Naive thymus-derived CD4-positive, alpha-beta T cell (primary cell): ENCODE measurements around the gene CCDC85B. TPM values are rescaled to one million over a fixed set of nuclear protein-coding genes. Genes with fewer than 3 reads are reported as not detected.
"Not testable (repeated sequence)": the region's sequence is repeated elsewhere in the genome, so short reads cannot be mapped to it uniquely, and the experiment has no call there.

ENCODE experiments used
- ATAC-seq: fragments of 150-1000 bp; cut with Tn5 transposase; 2 replicates; pipeline ENCODE4 v1.10.0; 2021; ENCODE audit warnings: mild to moderate bottlenecking, moderate library complexity
- CTCF ChIA-PET: fragments of 350-600 bp; sonication (Branson Sonifier 250); formaldehyde crosslinking; loops from one replicate; lab custom pipeline; 2021; ENCODE audit warnings: antibody characterized with exemption; lab: Charles Lee
- POLR2A ChIA-PET: fragments of 350-600 bp; sonication (Branson Sonifier 250); formaldehyde crosslinking; loops from one replicate; lab custom pipeline; 2021; ENCODE audit warnings: antibody characterized with exemption, inconsistent platforms; lab: Charles Lee
- DNase-seq, 9 donors: peaks; one replicate each; pipeline versions ENCODE4 v3.0.0 to v3.0.0-alpha.2; 2020 to 2022; ENCODE audit warnings: mixed read lengths in 1 of 9
- H3K27ac ChIP-seq: one replicate; pipeline ENCODE4 v1.7.0; 2013; ENCODE audit warnings: mild to moderate bottlenecking, low read depth, low read length, moderate library complexity
- H3K27me3 ChIP-seq, 2 donors: one replicate each; pipeline ENCODE4 v1.7.0; 2013; ENCODE audit warnings: low read length in 2 of 2, mild to moderate bottlenecking in 2 of 2, moderate library complexity in 2 of 2; ENCODE audit not compliant: control insufficient read depth in 2 of 2, insufficient read depth in 2 of 2
- H3K36me3 ChIP-seq, 3 experiments: 1 replicate in 2 of 3; 2 replicates in 1 of 3; pipeline ENCODE4 v1.7.0; 2013; ENCODE audit warnings: low read length in 3 of 3, mild to moderate bottlenecking in 3 of 3, moderate library complexity in 1 of 3; ENCODE audit not compliant: insufficient read depth in 3 of 3, control insufficient read depth in 2 of 3
- H3K4me1 ChIP-seq, 2 donors: one replicate each; pipeline ENCODE4 v1.7.0; 2013; ENCODE audit warnings: low read length in 2 of 2, mild to moderate bottlenecking in 2 of 2, moderate library complexity in 1 of 2; ENCODE audit not compliant: control insufficient read depth in 2 of 2, insufficient read depth in 2 of 2
- H3K4me3 ChIP-seq: 2 replicates; pipeline ENCODE4 v1.7.0; 2013; ENCODE audit warnings: mild to moderate bottlenecking, low read length
- H3K9me3 ChIP-seq, 3 experiments: 1 replicate in 2 of 3; 2 replicates in 1 of 3; pipeline ENCODE4 v1.7.0; 2013; ENCODE audit warnings: low read length in 3 of 3; ENCODE audit not compliant: control insufficient read depth in 2 of 3
- H3K27ac Mint-ChIP-seq, 9 donors: one replicate each; pipeline ENCODE4 v1.8.0; 2020 to 2022; ENCODE audit warnings: mixed read lengths in 9 of 9, mild to moderate bottlenecking in 8 of 9, moderate library complexity in 5 of 9, inconsistent platforms in 2 of 9
- H3K27me3 Mint-ChIP-seq, 5 donors: one replicate each; pipeline ENCODE4 v1.8.0; 2021 to 2022; ENCODE audit warnings: mixed read lengths in 5 of 5, mild to moderate bottlenecking in 1 of 5
- H3K36me3 Mint-ChIP-seq, 5 donors: one replicate each; pipeline ENCODE4 v1.8.0; 2020 to 2022; ENCODE audit warnings: mixed read lengths in 5 of 5, mild to moderate bottlenecking in 3 of 5, inconsistent platforms in 1 of 5
- H3K4me1 Mint-ChIP-seq, 7 donors: one replicate each; pipeline ENCODE4 v1.8.0; 2020 to 2022; ENCODE audit warnings: mixed read lengths in 7 of 7, mild to moderate bottlenecking in 3 of 7, inconsistent platforms in 1 of 7
- H3K4me3 Mint-ChIP-seq, 10 donors: one replicate each; pipeline ENCODE4 v1.8.0; 2020 to 2022; ENCODE audit warnings: mild to moderate bottlenecking in 10 of 10, mixed read lengths in 10 of 10, moderate library complexity in 6 of 10, inconsistent platforms in 2 of 10
- H3K9me3 Mint-ChIP-seq, 11 donors: one replicate each; pipeline ENCODE4 v1.8.0; 2020 to 2022; ENCODE audit warnings: mixed read lengths in 11 of 11, mild to moderate bottlenecking in 4 of 11, inconsistent platforms in 1 of 11, moderate library complexity in 1 of 11
- intact Hi-C, 2 donors: fragments of 100-400 bp; cut with micrococcal nuclease; formaldehyde crosslinking; loops; one replicate each; pipeline ENCODE4 v1.15.1; 2023
- polyA plus RNA-seq, 2 donors: library from polyadenylated mRNA; unstranded; fragments of 300-500 nt; fragmentation: Illumina TruSeq; gene quantifications; one replicate each; pipeline ENCODE4 v1.2.3, GENCODE V29; 2021
- total RNA-seq, 6 experiments: library from RNA in 5 of 6; stranded (reverse) in 5 of 6; gene quantifications; 1 replicate in 5 of 6; 2 replicates in 1 of 6; pipeline ENCODE4 v1.2.3 and lab custom pipeline; 2021 to 2026

The CCDC85B gene
- total and polyA plus RNA-seq, 7 experiments from 2014 or later = 21.1 to 85.0 (median 27.4) TPM

DNA sequence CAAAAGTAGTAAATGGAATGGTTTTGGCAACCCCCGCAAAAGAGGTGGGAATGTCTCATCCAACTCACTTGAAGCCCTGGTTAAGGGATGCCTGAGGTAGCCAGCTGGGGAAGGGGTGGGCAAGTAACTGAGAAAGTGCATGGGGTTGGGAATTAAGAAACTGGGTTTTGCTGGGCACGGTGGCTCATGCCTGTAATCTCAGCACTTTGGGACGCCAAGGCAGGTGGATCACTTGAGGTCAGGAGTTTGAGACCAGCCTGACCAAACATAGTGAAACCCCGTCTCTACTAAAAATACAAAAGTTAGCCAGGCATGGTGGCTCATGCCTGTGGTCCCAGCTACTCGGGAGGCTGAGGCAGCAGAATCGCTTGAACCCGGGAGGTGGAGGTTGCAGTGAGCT is 41.8 kb upstream of the CCDC85B start:
- H3K36me3 ChIP-seq = peaks cover 6 to 30% (median 10%) of the 10 kb centered on the region in 3 experiments
- ChIA-PET POLR2A (interaction anchor here (0.7 to 1.8 kb wide), 6 partner anchors 8 to 188 kb away, joined by 3 to 5 read pairs (median 4); partner anchors contain the start of gene SNX32), CTCF (interaction anchor here (0.6 to 1.2 kb wide), 2 partner anchors 31 to 108 kb away, joined by 3 read pairs; no protein-coding TSS in a partner anchor)
- intact Hi-C loops, H3K9me3 Mint-ChIP-seq, DNase-seq, H3K4me3 Mint-ChIP-seq, H3K4me1 ChIP-seq, H3K27me3 ChIP-seq, ATAC-seq, H3K27ac ChIP-seq, H3K4me3 ChIP-seq, H3K9me3 ChIP-seq, H3K27me3 Mint-ChIP-seq: not testable (repeated sequence)
- peaks cover 0 to 29% (median 15%) of the 10 kb centered on the region in 5 donors for H3K36me3 Mint-ChIP-seq
- peaks cover 7 to 11% (median 10%) of the 10 kb centered on the region in 7 donors for H3K4me1 Mint-ChIP-seq
- peak overlapping the region in 2 of 9 donors; percentile 38 to 58 for H3K27ac Mint-ChIP-seq

DNA sequence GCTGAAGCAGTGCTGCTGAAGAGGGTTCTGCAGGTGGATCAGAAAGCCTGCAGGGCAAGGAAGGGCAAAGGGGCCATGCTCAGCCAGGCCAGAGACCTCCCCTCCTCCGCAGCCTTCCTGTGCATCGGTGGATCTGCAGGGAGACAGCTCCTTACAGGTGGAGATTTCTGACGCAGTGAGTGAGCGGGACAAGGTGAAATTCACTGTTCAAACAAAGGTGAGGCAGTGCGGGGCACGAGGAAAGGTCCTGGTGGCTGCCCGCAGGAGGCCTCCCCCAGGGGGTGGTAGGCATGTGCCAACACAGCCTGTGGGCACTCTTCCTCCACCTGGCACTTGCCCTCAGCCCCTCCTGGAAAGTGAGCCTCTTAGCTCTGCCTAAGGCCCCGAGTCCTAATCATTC is 41.1 kb upstream of the CCDC85B start:
- no peak for ATAC-seq
- Mint-ChIP-seq H3K27ac (no peak overlapping the region), H3K36me3 (peaks cover 1 to 35% (median 22%) of the 10 kb centered on the region in 5 donors), H3K27me3 (no peaks in the 10 kb centered on the region), H3K9me3 (peaks cover 0 to 6% (median 0%) of the 10 kb centered on the region in 11 donors), H3K4me1 (peaks cover 13 to 18% (median 16%) of the 10 kb centered on the region in 7 donors), H3K4me3 (peak overlapping the region in 1 of 10 donors; percentile 23)
- Histone ChIP-seq H3K27ac (no peak overlapping the region), H3K36me3 (peaks cover 13 to 37% (median 15%) of the 10 kb centered on the region in 3 experiments), H3K4me1 (peaks cover 0 to 3% of the 10 kb centered on the region in 2 donors), H3K4me3 (no peak overlapping the region), H3K27me3 (no peaks in the 10 kb centered on the region), H3K9me3 (peaks cover 0 to 8% (median 0%) of the 10 kb centered on the region in 3 experiments)
- CTCF ChIA-PET = no interaction called here
- POLR2A ChIA-PET = interaction anchor here (0.7 to 1.8 kb wide), 3 partner anchors 9 to 189 kb away, joined by 3 to 5 read pairs (median 4); partner anchors contain the start of gene SNX32
- intact Hi-C loops = no loop called here
- DNase-seq = peak in 1 of 9 donors; percentile 22

DNA sequence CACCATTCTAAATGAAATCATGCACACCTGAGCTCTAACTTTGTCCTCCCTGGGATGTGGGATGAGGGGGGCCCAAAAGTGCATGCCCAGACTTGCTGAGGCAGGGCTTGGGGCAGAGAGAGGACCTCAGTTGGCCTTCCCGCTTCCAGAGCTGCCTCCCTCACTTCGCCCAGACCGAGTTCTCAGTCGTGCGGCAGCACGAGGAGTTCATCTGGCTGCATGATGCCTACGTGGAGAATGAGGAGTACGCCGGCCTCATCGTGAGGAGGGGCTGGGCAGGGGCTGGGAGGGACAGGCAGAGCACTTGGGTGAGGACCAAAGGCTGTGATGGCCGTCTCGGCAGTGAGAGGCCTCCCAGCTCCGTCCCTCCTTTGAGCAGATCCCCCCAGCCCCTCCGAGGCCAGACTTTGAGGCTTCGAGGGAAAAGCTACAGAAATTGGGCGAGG is 40.7 kb upstream of the CCDC85B start:
- intact Hi-C loops = loop anchor here in 1 of 2 donors (10.0 kb wide), 1 partner anchor 305 kb away; no protein-coding TSS in a partner anchor
- peaks cover 17 to 22% (median 20%) of the 10 kb centered on the region in 7 donors for H3K4me1 Mint-ChIP-seq
- ChIA-PET CTCF (no interaction called here), POLR2A (interaction anchor here (1.1 to 1.8 kb wide), 4 partner anchors 9 to 16 kb away, joined by 3 to 5 read pairs (median 4); partner anchors contain the start of gene SNX32)
- ATAC-seq (no peak), DNase-seq (no peak)
- H3K4me3 Mint-ChIP-seq = peak overlapping the region in 1 of 10 donors; percentile 45
- H3K9me3 ChIP-seq = peaks cover 0 to 8% (median 0%) of the 10 kb centered on the region in 3 experiments
- H3K36me3 Mint-ChIP-seq = peaks cover 5 to 38% (median 26%) of the 10 kb centered on the region in 5 donors
- H3K27ac Mint-ChIP-seq = peak overlapping the region in 1 of 9 donors; percentile 23
- no peak overlapping the region for H3K4me3 ChIP-seq
- H3K27me3 ChIP-seq = no peaks in the 10 kb centered on the region
- H3K9me3 Mint-ChIP-seq = peaks cover 0 to 6% (median 0%) of the 10 kb centered on the region in 11 donors
- peaks cover 17 to 41% (median 20%) of the 10 kb centered on the region in 3 experiments for H3K36me3 ChIP-seq
- H3K27ac ChIP-seq = no peak overlapping the region
- no peaks in the 10 kb centered on the region for H3K27me3 Mint-ChIP-seq
- H3K4me1 ChIP-seq = peaks cover 0 to 7% of the 10 kb centered on the region in 2 donors

DNA sequence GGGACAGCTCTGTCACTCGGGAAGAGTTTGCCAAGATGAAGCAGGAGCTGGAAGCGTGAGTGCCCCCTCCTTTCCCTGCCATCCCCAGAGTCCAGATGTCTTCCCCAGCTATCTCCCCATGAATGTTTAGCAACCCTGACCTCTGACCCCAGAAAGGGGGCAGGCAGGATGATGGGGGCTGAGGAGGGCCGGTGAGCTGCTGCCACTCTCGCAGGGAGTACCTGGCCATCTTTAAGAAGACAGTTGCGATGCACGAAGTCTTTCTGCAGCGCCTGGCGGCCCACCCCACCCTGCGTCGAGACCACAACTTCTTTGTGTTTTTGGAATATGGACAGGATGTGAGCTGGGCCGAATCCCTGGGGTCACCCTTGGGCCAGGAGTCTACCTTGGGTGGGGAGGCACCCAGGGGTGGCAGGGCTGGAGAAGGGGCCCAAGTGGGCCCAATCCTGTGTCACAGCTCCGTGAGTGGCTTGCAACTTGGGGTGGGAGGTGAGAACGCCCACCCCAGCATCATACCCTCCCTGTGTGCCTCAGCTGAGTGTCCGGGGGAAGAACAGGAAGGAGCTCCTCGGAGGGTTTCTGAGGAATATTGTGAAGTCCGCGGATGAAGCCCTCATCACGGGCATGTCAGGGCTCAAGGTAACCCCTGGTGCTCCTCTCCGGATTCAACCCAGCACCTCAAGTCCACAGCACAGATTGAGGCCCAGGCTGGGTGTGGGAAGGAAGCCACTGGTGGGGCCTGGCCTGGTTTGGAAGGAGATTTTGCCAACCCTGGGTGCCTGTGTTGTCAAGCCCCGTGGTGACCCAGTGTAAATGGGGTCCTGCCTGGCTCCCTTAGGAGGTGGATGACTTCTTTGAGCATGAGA is 40.0 kb upstream of the CCDC85B start:
- Mint-ChIP-seq H3K27ac (peak overlapping the region in 1 of 9 donors; percentile 23), H3K4me1 (peaks cover 19 to 28% (median 25%) of the 10 kb centered on the region in 7 donors), H3K27me3 (no peaks in the 10 kb centered on the region), H3K4me3 (no peak overlapping the region), H3K9me3 (peaks cover 0 to 6% (median 0%) of the 10 kb centered on the region in 11 donors), H3K36me3 (peaks cover 7 to 42% (median 26%) of the 10 kb centered on the region in 5 donors)
- Histone ChIP-seq H3K27me3 (no peaks in the 10 kb centered on the region), H3K4me3 (no peak overlapping the region), H3K27ac (no peak overlapping the region), H3K4me1 (peaks cover 2 to 14% of the 10 kb centered on the region in 2 donors), H3K9me3 (peaks cover 0 to 8% (median 0%) of the 10 kb centered on the region in 3 experiments), H3K36me3 (peaks cover 24 to 48% (median 26%) of the 10 kb centered on the region in 3 experiments)
- ATAC-seq = peak; percentile 18
- DNase-seq = no peak
- intact Hi-C loops = loop anchor here in 1 of 2 donors (10.0 kb wide), 1 partner anchor 306 kb away; no protein-coding TSS in a partner anchor
- ChIA-PET POLR2A (interaction anchor here (0.6 to 1.8 kb wide), 5 partner anchors 11 to 139 kb away, joined by 3 to 5 read pairs (median 5); partner anchors contain the start of gene SNX32), CTCF (interaction anchor here (2.0 kb wide), 1 partner anchor 34 kb away, joined by 6 read pairs; no protein-coding TSS in a partner anchor)

DNA sequence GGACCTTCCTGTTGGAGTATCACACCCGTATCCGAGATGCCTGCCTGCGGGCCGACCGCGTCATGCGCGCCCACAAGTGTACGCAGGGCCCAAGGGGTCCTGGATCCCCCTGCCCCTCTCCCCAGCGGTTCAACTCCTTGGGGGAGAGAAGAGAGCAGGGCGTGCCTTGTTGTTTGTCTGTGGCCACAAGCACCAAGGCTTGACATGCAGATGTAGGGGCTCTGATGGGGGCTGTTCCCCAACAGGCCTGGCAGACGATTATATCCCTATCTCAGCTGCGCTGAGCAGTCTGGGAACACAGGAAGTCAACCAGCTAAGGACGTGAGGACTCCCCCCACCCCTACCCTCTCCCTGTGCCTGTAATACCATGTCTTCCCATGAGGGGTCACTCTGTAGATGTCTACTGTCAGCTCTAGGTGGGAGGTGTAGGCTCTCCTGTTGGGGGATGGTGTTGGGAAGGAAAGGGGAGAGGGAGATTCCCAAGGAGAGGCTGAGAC is 39.3 kb upstream of the CCDC85B start:
- no peak for DNase-seq
- H3K27ac Mint-ChIP-seq = no peak overlapping the region
- peaks cover 25 to 35% (median 32%) of the 10 kb centered on the region in 7 donors for H3K4me1 Mint-ChIP-seq
- Histone ChIP-seq H3K36me3 (peaks cover 27 to 54% (median 33%) of the 10 kb centered on the region in 3 experiments), H3K27ac (no peak overlapping the region), H3K27me3 (no peaks in the 10 kb centered on the region), H3K9me3 (peaks cover 0 to 8% (median 0%) of the 10 kb centered on the region in 3 experiments), H3K4me3 (no peak overlapping the region), H3K4me1 (peaks cover 9 to 21% of the 10 kb centered on the region in 2 donors)
- no peaks in the 10 kb centered on the region for H3K27me3 Mint-ChIP-seq
- ChIA-PET CTCF (interaction anchor here (2.0 kb wide), 1 partner anchor 34 kb away, joined by 6 read pairs; no protein-coding TSS in a partner anchor), POLR2A (interaction anchor here (0.5 to 1.0 kb wide), 2 partner anchors 40 to 537 kb away, joined by 3 to 5 read pairs; no protein-coding TSS in a partner anchor)
- peaks cover 7 to 49% (median 30%) of the 10 kb centered on the region in 5 donors for H3K36me3 Mint-ChIP-seq
- no peak overlapping the region for H3K4me3 Mint-ChIP-seq
- intact Hi-C loops = loop anchor here in 1 of 2 donors (10.0 kb wide), 1 partner anchor 306 kb away; no protein-coding TSS in a partner anchor
- peak; percentile 47 for ATAC-seq
- peaks cover 0 to 6% (median 0%) of the 10 kb centered on the region in 11 donors for H3K9me3 Mint-ChIP-seq
